Mesenchymal stem cell (in vitro differentiated cells and primary cell): ENCODE measurements around the gene MOSPD3.

ENCODE experiments used
- DNase-seq: peaks from one replicate; pipeline ENCODE4 v3.0.0-alpha.2; 2013
- H2AFZ ChIP-seq: one replicate; pipeline ENCODE4 v1.6.1; 2013; ENCODE audit warnings: low read depth, mild to moderate bottlenecking, control low read depth, inconsistent platforms, low read length, moderate library complexity
- H2AK5ac ChIP-seq: 2 replicates; pipeline ENCODE4 v1.6.1; 2013; ENCODE audit warnings: low read length, moderate library complexity, mild to moderate bottlenecking, inconsistent platforms; ENCODE audit not compliant: severe bottlenecking
- H2BK120ac ChIP-seq: one replicate; pipeline ENCODE4 v1.6.1; 2013; ENCODE audit warnings: low read depth, mild to moderate bottlenecking, inconsistent platforms, low read length, moderate library complexity
- H2BK12ac ChIP-seq, 2 experiments: one replicate each; pipeline ENCODE4 v1.6.1; 2013; ENCODE audit warnings: inconsistent platforms in 2 of 2, low read length in 2 of 2, mild to moderate bottlenecking in 2 of 2, moderate library complexity in 2 of 2, control low read depth in 1 of 2
- H2BK15ac ChIP-seq: one replicate; pipeline ENCODE4 v1.6.1; 2013; ENCODE audit warnings: mild to moderate bottlenecking, low read depth, inconsistent platforms; ENCODE audit not compliant: poor library complexity, severe bottlenecking
- H2BK5ac ChIP-seq: 2 replicates; pipeline ENCODE4 v1.6.1; 2013; ENCODE audit warnings: low read depth, mild to moderate bottlenecking, low read length, control low read depth, inconsistent platforms; ENCODE audit not compliant: poor library complexity, severe bottlenecking
- H3K14ac ChIP-seq, 2 experiments: one replicate each; pipeline ENCODE4 v1.6.1; 2013; ENCODE audit warnings: inconsistent platforms in 2 of 2, low read length in 2 of 2, control low read depth in 1 of 2, mild to moderate bottlenecking in 1 of 2, moderate library complexity in 1 of 2
- H3K18ac ChIP-seq, 2 experiments: one replicate each; pipeline ENCODE4 v1.6.1; 2013; ENCODE audit warnings: inconsistent platforms in 2 of 2, low read length in 2 of 2, control low read depth in 1 of 2, low read depth in 1 of 2, mild to moderate bottlenecking in 1 of 2
- H3K23ac ChIP-seq, 2 experiments: one replicate each; pipeline ENCODE4 v1.6.1; 2013; ENCODE audit warnings: inconsistent platforms in 2 of 2, low read length in 2 of 2, mild to moderate bottlenecking in 2 of 2, moderate library complexity in 2 of 2, control low read depth in 1 of 2
- H3K27ac ChIP-seq: 2 replicates; pipeline ENCODE4 v1.5.1; 2013; ENCODE audit warnings: mild to moderate bottlenecking, moderate library complexity, low read length, control low read depth, inconsistent platforms; ENCODE audit not compliant: poor library complexity, severe bottlenecking
- H3K27me3 ChIP-seq, 2 experiments: 2 replicates each; pipeline versions ENCODE4 v1.6.1 to v1.7.0; 2013; ENCODE audit warnings: low read length in 2 of 2, mild to moderate bottlenecking in 2 of 2, moderate library complexity in 2 of 2, control low read depth in 1 of 2, inconsistent platforms in 1 of 2; ENCODE audit not compliant: control insufficient read depth in 1 of 2, insufficient read depth in 1 of 2
- H3K36me3 ChIP-seq, 2 experiments: 2 replicates each; pipeline versions ENCODE4 v1.6.1 to v1.7.0; 2013; ENCODE audit warnings: low read length in 2 of 2, control low read depth in 1 of 2, inconsistent platforms in 1 of 2, low read depth in 1 of 2, mild to moderate bottlenecking in 1 of 2; ENCODE audit not compliant: insufficient read depth in 2 of 2, control insufficient read depth in 1 of 2
- H3K4ac ChIP-seq, 2 experiments: one replicate each; pipeline ENCODE4 v1.6.1; 2013; ENCODE audit warnings: inconsistent platforms in 2 of 2, low read length in 2 of 2, mild to moderate bottlenecking in 2 of 2, moderate library complexity in 2 of 2, control low read depth in 1 of 2, low read depth in 1 of 2
- H3K4me1 ChIP-seq: 2 replicates; pipeline ENCODE4 v1.6.1; 2013; ENCODE audit warnings: low read depth, low read length, control low read depth; ENCODE audit not compliant: control insufficient read depth, insufficient read depth
- H3K4me2 ChIP-seq: 2 replicates; pipeline ENCODE4 v1.6.1; 2013; ENCODE audit warnings: low read length, mild to moderate bottlenecking, inconsistent platforms; ENCODE audit not compliant: poor library complexity, severe bottlenecking
- H3K4me3 ChIP-seq, 2 experiments: 2 replicates each; pipeline versions ENCODE4 v1.5.1 to v1.7.0; 2013; ENCODE audit warnings: low read length in 2 of 2, mild to moderate bottlenecking in 2 of 2, control low read depth in 1 of 2, low read depth in 1 of 2; ENCODE audit not compliant: insufficient read depth in 1 of 2
- H3K79me1 ChIP-seq: replicated peaks from 2 replicates; pipeline ENCODE4 v1.6.1; 2013; ENCODE audit warnings: mild to moderate bottlenecking, control low read depth, low read length, inconsistent platforms; ENCODE audit not compliant: poor library complexity, severe bottlenecking
- H3K9ac ChIP-seq: 2 replicates; pipeline ENCODE4 v1.7.0; 2013; ENCODE audit warnings: mild to moderate bottlenecking, low read length, moderate library complexity
- H3K9me3 ChIP-seq: 2 replicates; pipeline ENCODE4 v1.7.0; 2013; ENCODE audit warnings: mild to moderate bottlenecking, low read length; ENCODE audit not compliant: control insufficient read depth
- H4K8ac ChIP-seq: one replicate; pipeline ENCODE4 v1.6.1; 2013; ENCODE audit warnings: inconsistent platforms, mild to moderate bottlenecking, low read length, moderate library complexity
- H4K91ac ChIP-seq: one replicate; pipeline ENCODE4 v1.6.1; 2013; ENCODE audit warnings: mild to moderate bottlenecking, low read length, inconsistent platforms
- WGBS: methylation state at CpG from one replicate; pipeline ENCODE4 v1.1.7; 2013; ENCODE audit warnings: mixed read lengths; 5-methylcytosine and 5-hydroxymethylcytosine counted together

Gene MOSPD3

DNA sequence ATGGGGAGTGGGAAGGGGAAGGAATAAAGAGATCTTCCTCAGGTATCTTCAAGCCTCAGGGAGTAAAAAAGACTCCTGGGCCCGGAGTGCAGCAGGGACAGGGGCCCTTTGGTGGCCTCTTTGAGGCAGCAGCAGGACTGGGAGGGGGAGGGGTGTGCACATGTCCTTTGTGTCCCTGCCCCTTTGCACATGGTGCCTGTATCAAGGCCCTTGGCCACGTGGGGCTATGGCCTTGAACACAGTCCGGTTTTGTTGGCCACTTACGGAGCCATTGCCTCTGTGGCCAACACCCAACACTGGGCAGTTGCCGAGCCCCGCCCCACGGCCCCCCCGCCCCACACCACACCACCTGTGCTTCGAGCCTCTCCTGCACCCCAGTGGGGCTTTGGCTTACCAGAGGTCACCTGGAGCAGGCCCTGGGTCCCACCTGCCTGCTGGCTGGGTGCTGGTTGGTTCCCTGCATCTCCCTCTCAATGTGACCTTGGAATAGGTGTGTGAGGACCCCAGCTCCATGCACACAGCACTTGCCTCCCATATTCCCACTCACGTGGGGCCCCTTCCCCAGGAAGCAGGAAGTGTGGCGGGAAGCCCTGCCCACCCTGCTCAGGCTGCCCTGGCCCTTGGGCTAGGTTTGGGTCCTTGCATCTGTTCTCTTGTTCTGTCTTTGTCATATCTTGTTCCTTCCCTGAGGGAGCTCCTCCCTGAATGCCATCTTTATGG is 44.0 kb upstream of the MOSPD3 start:
- no peak for DNase-seq
- peak overlapping the region; percentile 15 for H4K8ac ChIP-seq
- WGBS: 83% methylated on average over 9 of the region's 11 CpGs
- H2AFZ ChIP-seq: no peak overlapping the region
- H2BK15ac ChIP-seq: no peak overlapping the region
- H3K4ac ChIP-seq: no peak overlapping the region
- no peaks in the 10 kb centered on the region for H3K9me3 ChIP-seq
- H2BK120ac ChIP-seq: no peak overlapping the region
- H3K18ac ChIP-seq: no peak overlapping the region
- no peak overlapping the region for H3K27ac ChIP-seq
- H2BK12ac ChIP-seq: peak overlapping the region in 1 of 2 experiments; percentile 10
- peaks cover 7 to 17% of the 10 kb centered on the region in 2 experiments for H3K27me3 ChIP-seq
- H3K4me2 ChIP-seq: no peak overlapping the region
- no peak overlapping the region for H2AK5ac ChIP-seq
- no peak overlapping the region for H3K14ac ChIP-seq
- no peak overlapping the region for H3K9ac ChIP-seq
- no peaks in the 10 kb centered on the region for H3K79me1 ChIP-seq
- peaks cover 2 to 19% of the 10 kb centered on the region in 2 experiments for H3K36me3 ChIP-seq
- no peak overlapping the region for H3K23ac ChIP-seq
- no peak overlapping the region for H2BK5ac ChIP-seq
- H4K91ac ChIP-seq: no peak overlapping the region
- H3K4me3 ChIP-seq: no peak overlapping the region
- peaks cover 43% of the 10 kb centered on the region for H3K4me1 ChIP-seq

DNA sequence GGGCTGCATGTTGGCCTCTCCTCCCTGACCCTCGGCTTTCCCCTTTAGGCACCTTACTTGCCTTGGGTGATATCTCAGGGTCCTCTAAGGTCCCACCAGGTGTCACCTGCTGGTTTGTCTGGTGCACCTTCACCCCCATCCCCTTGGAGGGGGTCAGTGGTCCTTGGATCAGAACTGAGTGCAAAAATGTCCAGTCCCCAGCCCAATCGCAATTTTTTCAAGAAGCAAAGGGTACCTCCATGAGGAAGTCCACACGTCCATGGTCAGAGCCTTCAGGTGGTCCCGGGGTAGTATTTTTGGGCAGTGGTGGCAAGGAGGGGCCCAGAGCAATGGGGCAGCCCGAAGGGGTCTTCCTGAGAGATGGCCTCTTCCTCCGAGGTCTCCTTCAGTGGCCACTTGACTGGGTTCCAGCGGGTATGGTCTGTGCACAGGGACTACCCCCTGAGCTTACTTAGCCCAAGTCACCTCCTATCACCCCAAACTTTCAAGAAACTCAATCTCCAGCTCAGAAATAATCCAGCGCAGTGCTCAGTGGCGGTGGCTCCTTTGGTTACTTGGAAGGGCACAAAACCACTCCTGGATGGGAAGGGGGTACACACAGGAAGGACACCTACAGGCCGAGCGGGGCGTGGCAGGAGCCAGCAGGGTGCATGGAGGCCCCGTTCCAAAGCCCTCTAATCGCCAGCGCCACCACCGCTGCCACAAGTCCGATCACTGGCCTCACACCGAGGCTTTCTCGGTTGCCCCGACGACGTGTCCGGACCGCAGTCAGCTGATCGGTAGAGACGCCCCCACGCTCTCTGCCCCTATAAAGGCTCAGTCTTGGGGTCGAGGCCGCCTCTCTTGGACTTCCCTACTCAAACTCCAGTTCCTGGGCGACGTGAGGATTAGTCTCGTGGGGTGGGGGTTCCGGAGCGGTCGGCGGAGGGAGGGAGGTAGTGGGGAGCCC is 43.2 kb upstream of the MOSPD3 start:
- Histone ChIP-seq H3K79me1 (peaks cover 2% of the 10 kb centered on the region), H3K14ac (no peak overlapping the region)

DNA sequence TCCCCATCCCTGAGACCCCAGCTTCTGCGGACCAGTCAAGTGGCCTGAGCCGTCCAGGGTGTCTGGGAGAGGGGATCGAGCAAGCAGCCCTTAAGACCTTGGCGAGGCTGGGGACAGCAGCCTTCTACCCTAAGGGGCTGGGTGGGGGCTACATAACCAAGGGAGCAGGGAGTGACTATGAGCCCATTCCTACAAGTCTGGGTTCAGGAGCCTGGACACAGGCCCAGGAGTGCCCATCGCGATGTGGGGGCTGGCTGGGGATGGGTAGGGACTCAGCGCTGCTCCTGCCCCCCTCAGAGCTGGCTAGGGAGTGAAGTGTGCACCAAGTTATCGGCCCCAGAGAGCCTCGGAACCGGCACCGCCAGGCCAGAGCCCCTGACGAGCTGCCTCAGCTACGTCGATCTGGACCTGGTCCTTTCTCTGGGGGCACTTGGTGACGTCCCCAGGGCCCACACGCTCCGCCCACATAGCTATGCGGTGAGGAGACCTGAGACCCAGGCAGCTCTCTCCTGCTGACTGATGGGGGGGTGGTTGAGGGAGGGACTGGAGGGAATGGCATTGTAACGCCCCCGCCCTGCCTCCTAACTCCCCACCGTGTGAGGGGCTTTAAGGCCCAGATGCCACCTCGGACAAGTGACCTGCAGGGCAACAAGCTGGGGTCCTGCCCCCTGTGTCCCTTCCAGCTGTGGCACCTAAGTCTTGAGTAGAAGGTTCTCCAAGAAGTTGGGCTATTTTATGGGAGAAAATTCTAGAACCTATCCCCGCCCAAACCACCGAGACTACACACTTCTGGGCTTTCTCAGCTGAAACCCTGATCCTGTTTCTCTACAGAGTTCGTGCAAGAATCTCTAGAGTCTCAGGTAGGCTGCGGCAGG is 41.1 kb upstream of the MOSPD3 start:
- Histone ChIP-seq H3K14ac (no peak overlapping the region), H2AK5ac (no peak overlapping the region), H4K91ac (peak overlapping the region; percentile 44), H3K36me3 (peaks cover 11 to 39% of the 10 kb centered on the region in 2 experiments), H3K23ac (no peak overlapping the region), H3K4me3 (no peak overlapping the region), H2BK5ac (no peak overlapping the region), H3K9me3 (no peaks in the 10 kb centered on the region), H3K9ac (no peak overlapping the region), H3K4me2 (no peak overlapping the region), H3K4ac (no peak overlapping the region), H3K79me1 (peaks cover 7% of the 10 kb centered on the region), H2BK120ac (peak overlapping the region; percentile 2), H3K27ac (no peak overlapping the region), H3K27me3 (peaks cover 7 to 17% of the 10 kb centered on the region in 2 experiments), H4K8ac (no peak overlapping the region), H2BK15ac (peak overlapping the region; percentile 4), H2BK12ac (no peak overlapping the region), H3K4me1 (peaks cover 48% of the 10 kb centered on the region), H2AFZ (no peak overlapping the region), H3K18ac (no peak overlapping the region)
- DNase-seq: peak; percentile 46
- WGBS: 64% methylated on average over 26 of the region's 26 CpGs

More for the DNA sequence above, 43.2 kb upstream of the MOSPD3 start:
- DNase-seq: peak; percentile 71
- peak overlapping the region; percentile 54 for H2AFZ ChIP-seq
- H2BK5ac ChIP-seq: no peak overlapping the region
- peaks cover 43% of the 10 kb centered on the region for H3K4me1 ChIP-seq
- H2BK120ac ChIP-seq: no peak overlapping the region
- H3K27me3 ChIP-seq: peaks cover 7 to 17% of the 10 kb centered on the region in 2 experiments
- peak overlapping the region; percentile 80 for H4K91ac ChIP-seq
- H3K4me2 ChIP-seq: peak overlapping the region; percentile 82
- H3K27ac ChIP-seq: no peak overlapping the region
- peak overlapping the region; percentile 73 to 93 for H3K18ac ChIP-seq
- H2AK5ac ChIP-seq: no peak overlapping the region
- peak overlapping the region; percentile 24 to 60 for H3K4me3 ChIP-seq
- no peak overlapping the region for H3K23ac ChIP-seq
- peak overlapping the region; percentile 88 for H4K8ac ChIP-seq
- peak overlapping the region in 1 of 2 experiments; percentile 68 for H2BK12ac ChIP-seq
- no peaks in the 10 kb centered on the region for H3K9me3 ChIP-seq
- peaks cover 0 to 25% of the 10 kb centered on the region in 2 experiments for H3K36me3 ChIP-seq
- H3K4ac ChIP-seq: peak overlapping the region in 1 of 2 experiments; percentile 84
- peak overlapping the region; percentile 85 for H2BK15ac ChIP-seq
- peak overlapping the region; percentile 36 for H3K9ac ChIP-seq
- WGBS: 25% methylated on average over 36 of the region's 36 CpGs
